GM23248 (cell line): ENCODE results near the gene GAP43. TPM values are rescaled to one million over a fixed set of nuclear protein-coding genes. Genes with fewer than 3 reads are reported as not detected.

Experiments
- DNase-seq: peaks from one replicate; pipeline ENCODE4 v3.0.0-alpha.2; 2015
- H2AFZ ChIP-seq: fragments of 200-600 bp; sonication (generic); 2 replicates; pipeline ENCODE4 v1.6.1; 2016; ENCODE audit warnings: antibody characterized with exemption
- H3F3A ChIP-seq: fragments of 200-600 bp; sonication (generic); 2 replicates; pipeline ENCODE4 v1.6.1; 2016; ENCODE audit warnings: mild to moderate bottlenecking, antibody characterized with exemption, mixed run types; ENCODE audit not compliant: insufficient read depth
- H3K27ac ChIP-seq: fragments of 200-600 bp; sonication (generic); 2 replicates; pipeline ENCODE4 v1.5.1; 2016; ENCODE audit warnings: mild to moderate bottlenecking
- H3K27me3 ChIP-seq: fragments of 200-600 bp; sonication (generic); replicated peaks from 2 replicates; pipeline ENCODE4 v1.6.1; 2016; ENCODE audit warnings: mild to moderate bottlenecking; ENCODE audit not compliant: insufficient read depth
- H3K36me3 ChIP-seq: fragments of 200-600 bp; sonication (generic); 2 replicates; pipeline ENCODE4 v1.6.1; 2016; ENCODE audit warnings: low read depth, mild to moderate bottlenecking
- H3K4me1 ChIP-seq: fragments of 200-600 bp; sonication (generic); 2 replicates; pipeline ENCODE4 v1.6.1; 2016; ENCODE audit warnings: mild to moderate bottlenecking; ENCODE audit not compliant: insufficient read depth
- H3K4me2 ChIP-seq: fragments of 200-600 bp; sonication (generic); one replicate; pipeline ENCODE4 v1.6.1; 2016; ENCODE audit warnings: mild to moderate bottlenecking; ENCODE audit not compliant: unreplicated experiment
- H3K4me3 ChIP-seq: fragments of 200-600 bp; sonication (generic); 2 replicates; pipeline ENCODE4 v1.5.1; 2016; ENCODE audit warnings: mild to moderate bottlenecking
- H3K79me2 ChIP-seq: fragments of 200-600 bp; sonication (generic); 2 replicates; pipeline ENCODE4 v1.6.1; 2016; ENCODE audit warnings: mild to moderate bottlenecking; ENCODE audit not compliant: insufficient read depth
- H3K9ac ChIP-seq: fragments of 200-600 bp; sonication (generic); 2 replicates; pipeline ENCODE4 v1.6.1; 2016; ENCODE audit warnings: mild to moderate bottlenecking
- H3K9me2 ChIP-seq: fragments of 200-600 bp; sonication (generic); 2 replicates; pipeline ENCODE4 v1.6.1; 2016; ENCODE audit warnings: mixed run types, mild to moderate bottlenecking, moderate library complexity; ENCODE audit not compliant: insufficient read depth
- H3K9me3 ChIP-seq: fragments of 200-600 bp; sonication (generic); one replicate; pipeline ENCODE4 v1.6.1; 2017; ENCODE audit warnings: low read depth
- H4K20me1 ChIP-seq: fragments of 200-600 bp; sonication (generic); 2 replicates; pipeline ENCODE4 v1.6.0; 2016; ENCODE audit not compliant: insufficient read depth
- EZH2 ChIP-seq: fragments of 200-600 bp; sonication (generic); IDR thresholded peaks from 2 replicates; pipeline ENCODE4 v1.6.1; 2018; ENCODE audit warnings: antibody characterized with exemption, mild to moderate bottlenecking; ENCODE audit not compliant: insufficient read depth, poor library complexity, severe bottlenecking
- EZH2phosphoT487 ChIP-seq: fragments of 200-600 bp; sonication (generic); IDR thresholded peaks from 2 replicates; pipeline ENCODE4 v1.6.1; 2018; ENCODE audit warnings: antibody characterized with exemption, moderate library complexity, mild to moderate bottlenecking, low read depth; ENCODE audit not compliant: insufficient read depth
- WGBS, 2 experiments: methylation state at CpG; one replicate each; pipeline ENCODE4 v1.1.6; 2015 to 2017; ENCODE audit warnings: low lambda C conversion rate in 2 of 2, low coverage in 1 of 2; ENCODE audit errors: missing lambda C conversion rate in 2 of 2; 5-methylcytosine and 5-hydroxymethylcytosine counted together
- in situ Hi-C: fragments of 300-500 bp; cut with MboI; formaldehyde crosslinking; loops from 2 replicates; pipeline ENCODE4 v1.15.0; 2020
- polyA plus RNA-seq: library from polyadenylated mRNA; unstranded; fragments of >200 nt; fragmentation: Nextera tagmentation; extraction: Ambion mirVana; gene quantifications from 2 replicates; pipeline ENCODE4 v1.2.1, GENCODE V29; 2016
- total RNA-seq: library from RNA; depleted of rRNA; stranded (reverse); fragments of >200 nt; shearing (Covaris generic); gene quantifications from 2 replicates; pipeline ENCODE4 v1.2.3, GENCODE V29; 2014

Gene GAP43
- total and polyA plus RNA-seq, 2 experiments from 2014 or later: 0.54 to 1.8 TPM

GRCh38 chr3:115689928-115690327 lies 66.6 kb downstream of the GAP43 start:
- H3K4me2 ChIP-seq: no peak overlapping the region
- 83 to 88% methylated on average over 4 to 5 of the region's 5 CpGs for WGBS, 2 experiments
- in situ Hi-C loops: loop anchor here (10.0 kb wide), 1 partner anchor 125 kb away; no protein-coding TSS in a partner anchor

GRCh38 chr3:115691964-115692363 lies 68.7 kb downstream of the GAP43 start:
- Histone ChIP-seq H3K4me3 (no peak overlapping the region), H3K79me2 (no peaks in the 10 kb centered on the region), H3K4me1 (peaks cover 14% of the 10 kb centered on the region), H3F3A (no peaks in the 10 kb centered on the region), H2AFZ (no peak overlapping the region), H3K9me3 (no peaks in the 10 kb centered on the region), H4K20me1 (no peaks in the 10 kb centered on the region), H3K9ac (no peak overlapping the region), H3K27me3 (no peaks in the 10 kb centered on the region), H3K36me3 (no peaks in the 10 kb centered on the region), H3K27ac (no peak overlapping the region), H3K4me2 (no peak overlapping the region), H3K9me2 (0 out of 2 replicates have a peak, but pooled peaks cover 3% of the 10 kb centered on the region)
- TF ChIP-seq EZH2: no peak
- TF ChIP-seq EZH2phosphoT487: no peak
- WGBS, 2 experiments: 67 to 68% methylated on average over 4 of the region's 4 CpGs
- in situ Hi-C loops: loop anchor here (10.0 kb wide), 1 partner anchor 123 kb away; no protein-coding TSS in a partner anchor
- no peak for DNase-seq

More at GRCh38 chr3:115689928-115690327, 66.6 kb downstream of the GAP43 start:
- Histone ChIP-seq H3K4me3 (no peak overlapping the region), H3K9ac (no peak overlapping the region), H4K20me1 (no peaks in the 10 kb centered on the region), H3K4me1 (peaks cover 9% of the 10 kb centered on the region; the same call in 1 of the 2 replicates), H3K9me2 (no peaks in the 10 kb centered on the region), H3K27ac (no peak overlapping the region), H3F3A (no peaks in the 10 kb centered on the region), H3K36me3 (no peaks in the 10 kb centered on the region), H3K9me3 (no peaks in the 10 kb centered on the region), H3K27me3 (no peaks in the 10 kb centered on the region), H3K79me2 (no peaks in the 10 kb centered on the region), H2AFZ (no peak overlapping the region)
- DNase-seq: no peak
- no peak for TF ChIP-seq EZH2phosphoT487
- TF ChIP-seq EZH2: no peak

DNA sequence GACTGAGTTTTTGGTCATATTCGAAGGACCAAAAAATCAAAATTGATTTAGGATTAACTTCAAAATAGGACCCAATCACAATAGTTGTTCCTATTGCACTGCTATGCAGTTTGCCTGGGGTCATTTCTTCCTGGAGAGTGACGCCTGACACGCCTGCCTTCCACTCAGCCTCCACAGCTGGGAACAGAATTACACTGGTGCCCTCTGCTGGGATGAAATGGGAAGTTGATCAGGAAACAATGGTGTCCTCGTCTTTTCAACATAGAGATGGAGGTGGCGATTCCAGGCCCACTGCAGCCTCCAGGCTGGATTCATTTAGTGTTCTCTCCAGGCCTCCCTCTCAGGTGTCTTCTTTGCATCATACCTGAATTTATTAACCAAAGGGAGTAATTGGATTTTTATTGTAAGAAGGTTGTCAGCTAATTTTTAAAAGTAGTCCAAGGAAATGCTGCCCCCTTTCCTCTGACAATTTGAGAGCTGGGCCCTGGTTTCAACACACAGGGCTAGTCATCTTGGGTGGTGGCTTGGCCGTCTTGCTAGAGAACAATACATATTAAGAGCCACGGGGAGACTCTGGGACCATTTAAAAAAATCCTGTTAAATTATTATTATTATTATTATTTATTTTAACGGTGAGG lies 69.7 kb downstream of the GAP43 start:
- Histone ChIP-seq H3K36me3 (no peaks in the 10 kb centered on the region), H3K9me3 (no peaks in the 10 kb centered on the region), H3K4me2 (peak overlapping the region; percentile 30), H3K9me2 (0 out of 2 replicates have a peak, but pooled peaks cover 3% of the 10 kb centered on the region), H2AFZ (peak overlapping the region; percentile 77), H3K27ac (peak overlapping the region; percentile 33), H3K79me2 (no peaks in the 10 kb centered on the region), H3K4me3 (no peak overlapping the region), H4K20me1 (no peaks in the 10 kb centered on the region), H3K27me3 (no peaks in the 10 kb centered on the region), H3F3A (no peaks in the 10 kb centered on the region), H3K9ac (peak overlapping the region; percentile 44; the same call in 1 of the 2 replicates), H3K4me1 (peaks cover 14% of the 10 kb centered on the region)
- DNase-seq: peak; percentile 85
- in situ Hi-C loops: loop anchor here (10.0 kb wide), 1 partner anchor 122 kb away; no protein-coding TSS in a partner anchor
- no peak for TF ChIP-seq EZH2phosphoT487
- no peak for TF ChIP-seq EZH2
- WGBS, 2 experiments: 9% methylated on average over 8 of the region's 8 CpGs

- H3K36me3 ChIP-seq: no peaks in the 10 kb centered on the region
- in situ Hi-C loops: loop anchor here (10.0 kb wide), 1 partner anchor 121 kb away; no protein-coding TSS in a partner anchor
These were observed 70.6 kb downstream of the GAP43 start for GRCh38 chr3:115693868-115694267.

More at GRCh38 chr3:115693868-115694267, 70.6 kb downstream of the GAP43 start:
- Histone ChIP-seq H3K4me1 (peaks cover 18% of the 10 kb centered on the region), H3K79me2 (no peaks in the 10 kb centered on the region), H3F3A (no peaks in the 10 kb centered on the region), H3K9ac (no peak overlapping the region), H3K27ac (no peak overlapping the region), H3K4me2 (no peak overlapping the region), H3K9me3 (no peaks in the 10 kb centered on the region), H4K20me1 (no peaks in the 10 kb centered on the region), H3K9me2 (0 out of 2 replicates have a peak, but pooled peaks cover 3% of the 10 kb centered on the region), H3K4me3 (no peak overlapping the region), H3K27me3 (no peaks in the 10 kb centered on the region), H2AFZ (no peak overlapping the region)
- WGBS, 2 experiments: 77 to 80% methylated on average over 9 of the region's 9 CpGs
- no peak for DNase-seq
- TF ChIP-seq EZH2 (no peak), EZH2phosphoT487 (no peak)
